H1 (cell line): Measurements from ENCODE around the gene SENP1. TPM values are rescaled to one million over a fixed set of nuclear protein-coding genes. Genes with fewer than 3 reads are reported as not detected.

Experiments used
- CTCF ChIA-PET: fragments of 300-600 bp; sonication (Branson Sonifier 250); formaldehyde crosslinking; loops from one replicate; lab custom pipeline; 2021; ENCODE audit not compliant: partially characterized antibody; lab: Charles Lee
- POLR2A ChIA-PET: fragments of 300-600 bp; sonication (Branson Sonifier 250); formaldehyde crosslinking; loops from one replicate; lab custom pipeline; 2021; ENCODE audit warnings: inconsistent platforms; ENCODE audit not compliant: partially characterized antibody; lab: Charles Lee
- DNase-seq, 2 experiments: peaks; one replicate each; pipeline versions ENCODE4 v3.0.0 to v3.0.0-alpha.2; 2010 to 2022; ENCODE audit warnings: low spot score in 2 of 2, low read depth in 1 of 2, mixed read lengths in 1 of 2
- FAIRE-seq: peaks from 2 replicates; lab custom pipeline; 2011; peaks lifted over from hg19 to GRCh38; lab: Jason Lieb, UNC
- H2AFZ ChIP-seq: 2 replicates; pipeline ENCODE4 v1.8.1; 2012; ENCODE audit warnings: low read length, inconsistent platforms
- H2AK5ac ChIP-seq: 2 replicates; pipeline ENCODE4 v1.6.1; 2013; ENCODE audit warnings: low read depth, low read length
- H2BK120ac ChIP-seq: replicated peaks from 2 replicates; pipeline ENCODE3; 2013; ENCODE audit warnings: low read depth, low read length, inconsistent platforms
- H2BK12ac ChIP-seq: 2 replicates; pipeline ENCODE4 v1.6.1; 2013; ENCODE audit warnings: low read depth, low read length
- H2BK15ac ChIP-seq: 2 replicates; pipeline ENCODE4 v1.6.1; 2013; ENCODE audit warnings: low read length
- H2BK20ac ChIP-seq: 2 replicates; pipeline ENCODE4 v1.6.1; 2013; ENCODE audit warnings: low read length
- H2BK5ac ChIP-seq: 2 replicates; pipeline ENCODE4 v1.6.1; 2013; ENCODE audit warnings: low read depth, low read length
- H3K14ac ChIP-seq: 2 replicates; pipeline ENCODE4 v1.6.1; 2013; ENCODE audit warnings: inconsistent platforms; ENCODE audit not compliant: insufficient read length
- H3K18ac ChIP-seq: 2 replicates; pipeline ENCODE4 v1.6.1; 2013; ENCODE audit warnings: low read length; ENCODE audit errors: extremely low read depth
- H3K23ac ChIP-seq: 2 replicates; pipeline ENCODE4 v1.6.1; 2013; ENCODE audit warnings: inconsistent platforms; ENCODE audit not compliant: insufficient read length
- H3K23me2 ChIP-seq: 2 replicates; pipeline ENCODE4 v1.6.1; 2013; ENCODE audit warnings: low read depth, low read length
- H3K27ac ChIP-seq: 2 replicates; pipeline ENCODE4 v1.6.1; 2011; ENCODE audit warnings: low read depth, low read length, inconsistent platforms
- H3K27me3 ChIP-seq, 4 experiments: replicated peaks in 1 of 4; 1 replicate in 1 of 4; 2 replicates in 3 of 4; pipeline versions ENCODE4 v1.6.1 to v1.8.1; 2011 to 2013; ENCODE audit warnings: low read length in 3 of 4, mild to moderate bottlenecking in 3 of 4, inconsistent platforms in 2 of 4, mixed read lengths in 2 of 4, moderate library complexity in 1 of 4; ENCODE audit not compliant: control insufficient read depth in 3 of 4, insufficient read depth in 3 of 4; ENCODE audit errors: extremely low read depth in 1 of 4
- H3K36me3 ChIP-seq, 4 experiments: 2 replicates each; pipeline versions ENCODE4 v1.6.1 to v1.8.1; 2011 to 2013; ENCODE audit warnings: mild to moderate bottlenecking in 4 of 4, low read length in 3 of 4, moderate library complexity in 2 of 4, control low read depth in 1 of 4, inconsistent platforms in 1 of 4; ENCODE audit not compliant: insufficient read depth in 4 of 4, control insufficient read depth in 2 of 4
- H3K4ac ChIP-seq: replicated peaks from 2 replicates; pipeline ENCODE3; 2013; ENCODE audit warnings: low read length, low read depth, mixed read lengths, inconsistent platforms; ENCODE audit not compliant: insufficient read length
- H3K4me1 ChIP-seq, 4 experiments: replicated peaks in 1 of 4; 1 replicate in 1 of 4; 2 replicates in 3 of 4; pipeline versions ENCODE4 v1.6.1 to v1.8.1; 2011 to 2013; ENCODE audit warnings: low read length in 3 of 4, inconsistent platforms in 2 of 4, mixed read lengths in 1 of 4; ENCODE audit not compliant: insufficient read depth in 4 of 4, control insufficient read depth in 3 of 4
- H3K4me2 ChIP-seq, 2 experiments: 2 replicates each; pipeline versions ENCODE4 v1.6.1 to v1.8.1; 2011 to 2013; ENCODE audit warnings: low read depth in 2 of 2, low read length in 2 of 2, control low read depth in 1 of 2, inconsistent platforms in 1 of 2, mild to moderate bottlenecking in 1 of 2; ENCODE audit not compliant: insufficient read depth in 1 of 2
- H3K4me3 ChIP-seq, 4 experiments: fragments of 200-600, 300-600 bp in 1 of 4; sonication (generic), shearing (Covaris generic), sonication (Bioruptor Twin) in 1 of 4; 2 replicates each; pipeline versions ENCODE4 v1.5.1 to v1.8.1; 2011 to 2016; ENCODE audit warnings: low read length in 4 of 4, low read depth in 3 of 4, control low read depth in 2 of 4, inconsistent platforms in 2 of 4, mild to moderate bottlenecking in 2 of 4, mixed read lengths in 1 of 4, moderate library complexity in 1 of 4; ENCODE audit not compliant: insufficient read depth in 2 of 4; ENCODE audit errors: extremely low read depth in 1 of 4
- H3K56ac ChIP-seq: replicated peaks from 2 replicates; pipeline ENCODE3; 2013; ENCODE audit warnings: low read depth, mild to moderate bottlenecking, mixed read lengths, low read length, inconsistent platforms; ENCODE audit not compliant: insufficient read length
- H3K79me1 ChIP-seq: 2 replicates; pipeline ENCODE4 v1.6.1; 2013; ENCODE audit warnings: low read depth, low read length, control low read depth
- H3K79me2 ChIP-seq, 2 experiments: 2 replicates each; pipeline versions ENCODE4 v1.6.1 to v1.8.1; 2012 to 2013; ENCODE audit warnings: low read length in 2 of 2, mild to moderate bottlenecking in 2 of 2, inconsistent platforms in 1 of 2; ENCODE audit not compliant: insufficient read depth in 2 of 2, control insufficient read depth in 1 of 2
- H3K9ac ChIP-seq, 4 experiments: replicated peaks in 1 of 4; 1 replicate in 1 of 4; 2 replicates in 3 of 4; pipeline versions ENCODE4 v1.6.1 to v1.8.1; 2011 to 2013; ENCODE audit warnings: low read depth in 3 of 4, low read length in 3 of 4, control low read depth in 2 of 4, mild to moderate bottlenecking in 2 of 4, moderate library complexity in 2 of 4, inconsistent platforms in 1 of 4; ENCODE audit errors: extremely low read depth in 1 of 4
- H3K9me3 ChIP-seq, 2 experiments: 2 replicates each; pipeline versions ENCODE4 v1.6.1 to v1.8.1; 2012 to 2013; ENCODE audit warnings: mild to moderate bottlenecking in 2 of 2, moderate library complexity in 2 of 2, control low read depth in 1 of 2, inconsistent platforms in 1 of 2, low read depth in 1 of 2, low read length in 1 of 2, mixed read lengths in 1 of 2; ENCODE audit not compliant: insufficient read depth in 2 of 2
- H4K20me1 ChIP-seq, 2 experiments: replicated peaks in 1 of 2; 2 replicates each; pipeline versions ENCODE3 to v1.8.1; 2011 to 2013; ENCODE audit warnings: inconsistent platforms in 2 of 2, low read length in 2 of 2, mild to moderate bottlenecking in 1 of 2; ENCODE audit not compliant: insufficient read depth in 2 of 2, control insufficient read depth in 1 of 2
- H4K5ac ChIP-seq: 2 replicates; pipeline ENCODE4 v1.6.1; 2013; ENCODE audit warnings: low read length, low read depth, mixed read lengths, inconsistent platforms; ENCODE audit not compliant: insufficient read length
- H4K8ac ChIP-seq: 2 replicates; pipeline ENCODE4 v1.8.0; 2013; ENCODE audit warnings: mild to moderate bottlenecking, moderate library complexity, low read length, inconsistent platforms; ENCODE audit not compliant: insufficient read depth; ENCODE audit errors: extremely low read depth
- H4K91ac ChIP-seq: replicated peaks from 2 replicates; pipeline ENCODE3; 2013; ENCODE audit warnings: low read length, mixed read lengths, inconsistent platforms; ENCODE audit not compliant: insufficient read length
- BACH1 ChIP-seq: IDR thresholded peaks from 2 replicates; pipeline ENCODE4 v1.6.1; 2012; ENCODE audit warnings: low read length, improper control_type of control experiment
- EP300 ChIP-seq, 2 experiments: IDR thresholded peaks; 1 replicate in 1 of 2; 2 replicates in 1 of 2; pipeline ENCODE4 v1.6.1; 2011 to 2012; ENCODE audit warnings: low read depth in 2 of 2, low read length in 2 of 2, mild to moderate bottlenecking in 2 of 2, borderline replicate concordance in 1 of 2, inconsistent platforms in 1 of 2, moderate library complexity in 1 of 2
- EZH2 ChIP-seq: fragments of 200-600 bp; sonication (generic); IDR thresholded peaks from 2 replicates; pipeline ENCODE4 v1.7.1; 2012; ENCODE audit warnings: low read depth, mild to moderate bottlenecking, moderate library complexity, low read length, inconsistent platforms; ENCODE audit not compliant: severe bottlenecking
- FOSL1 ChIP-seq: IDR thresholded peaks from 2 replicates; pipeline ENCODE4 v1.6.1; 2011; ENCODE audit warnings: mild to moderate bottlenecking, low read depth, low read length, moderate library complexity; ENCODE audit not compliant: insufficient read depth
- GTF2F1 ChIP-seq: IDR thresholded peaks from 2 replicates; pipeline ENCODE4 v1.6.1; 2012; ENCODE audit warnings: low read depth, low read length, improper control_type of control experiment, borderline replicate concordance
- HDAC6 ChIP-seq: IDR thresholded peaks from one replicate; pipeline ENCODE4 v1.7.1; 2012; ENCODE audit warnings: low read depth, mild to moderate bottlenecking, inconsistent platforms, low read length, moderate library complexity
- JUN ChIP-seq: IDR thresholded peaks from 2 replicates; pipeline ENCODE4 v1.6.1; 2011; ENCODE audit warnings: low read depth, mild to moderate bottlenecking, improper control_type of control experiment, low read length
- JUND ChIP-seq: IDR thresholded peaks from 2 replicates; pipeline ENCODE4 v1.6.1; 2011; ENCODE audit warnings: mild to moderate bottlenecking, improper control_type of control experiment, low read length
- KDM4A ChIP-seq: IDR thresholded peaks from one replicate; pipeline ENCODE4 v1.7.1; 2012; ENCODE audit warnings: low read depth, mild to moderate bottlenecking, moderate library complexity, low read length, inconsistent platforms; ENCODE audit not compliant: severe bottlenecking
- MAFK ChIP-seq: IDR thresholded peaks from 2 replicates; pipeline ENCODE4 v1.6.1; 2012; ENCODE audit warnings: low read depth, mild to moderate bottlenecking, improper control_type of control experiment, low read length
- RBBP5 ChIP-seq: IDR thresholded peaks from 2 replicates; pipeline ENCODE4 v1.7.1; 2012; ENCODE audit warnings: low read depth, mild to moderate bottlenecking, inconsistent platforms, low read length, moderate library complexity, borderline replicate concordance
- RXRA ChIP-seq: IDR thresholded peaks from 2 replicates; pipeline ENCODE4 v1.6.1; 2011; ENCODE audit warnings: low read depth, mild to moderate bottlenecking, low read length, moderate library complexity; ENCODE audit not compliant: insufficient read depth
- TAF1 ChIP-seq: IDR thresholded peaks from 2 replicates; pipeline ENCODE4 v1.6.1; 2011; ENCODE audit warnings: mild to moderate bottlenecking, low read depth, low read length
- TCF12 ChIP-seq: IDR thresholded peaks from 2 replicates; pipeline ENCODE4 v1.6.1; 2011; ENCODE audit warnings: low read depth, mild to moderate bottlenecking, low read length
- TEAD4 ChIP-seq: IDR thresholded peaks from 2 replicates; pipeline ENCODE4 v1.6.1; 2012; ENCODE audit warnings: low read depth, low read length, inconsistent platforms, mixed read lengths
- WGBS, 2 experiments: shearing (Covaris generic) in 1 of 2; methylation state at CpG; one replicate each; pipeline versions ENCODE4 v1.1.6 to v1.1.7; 2013 to 2015; ENCODE audit warnings: low lambda C conversion rate in 2 of 2, mixed read lengths in 2 of 2, inconsistent platforms in 1 of 2, low coverage in 1 of 2, missing lambda C conversion rate in 1 of 2; ENCODE audit not compliant: insufficient replicate concordance in 2 of 2, insufficient coverage in 1 of 2, insufficient read length in 1 of 2; ENCODE audit errors: extremely low coverage in 1 of 2, missing lambda C conversion rate in 1 of 2; 5-methylcytosine and 5-hydroxymethylcytosine counted together
- polyA plus RNA-seq, 7 experiments: library from polyadenylated mRNA; depleted of rRNA in 3 of 7; stranded (reverse) in 5 of 7; unstranded in 2 of 7; fragments of >200 nt in 5 of 7; fragments of 200-250 nt in 2 of 7; gene quantifications; 1 replicate in 5 of 7; 2 replicates in 1 of 7; 4 replicates in 1 of 7; pipeline versions ENCODE4 v1.2.1 to v1.2.3, GENCODE V29; 2011 to 2013; ENCODE audit warnings: missing spikeins in 2 of 7, mixed read lengths in 2 of 7
- total RNA-seq: library from RNA; stranded (reverse); fragmentation: NEBNext Ultra II Directional; extraction: Animal tissue kit (Norgen Biotek cat#: 25700); gene quantifications from 2 replicates; pipeline ENCODE4 v1.2.1, GENCODE V29; 2021

Gene SENP1
- total and polyA plus RNA-seq, 2 of the 8 experiments (the other 6 are each of a cell fraction or from before 2014, with no cell fraction given) = 14.2 to 31.5 TPM

GRCh38 chr12:47999816-48000215 is 106.1 kb downstream of the SENP1 start:
- Histone ChIP-seq H4K5ac (no peak overlapping the region), H2BK15ac (no peak overlapping the region), H3K9me3 (no peaks in the 10 kb centered on the region), H3K18ac (no peak overlapping the region), H3K27ac (no peak overlapping the region), H3K9ac (no peak overlapping the region), H3K23me2 (peaks cover 18% of the 10 kb centered on the region), H3K4me1 (peaks cover 20 to 23% (median 21%) of the 10 kb centered on the region in 4 experiments), H2BK5ac (no peak overlapping the region), H3K36me3 (no peaks in the 10 kb centered on the region), H2AK5ac (no peak overlapping the region), H3K23ac (no peak overlapping the region), H3K56ac (no peak overlapping the region), H2BK120ac (no peak overlapping the region), H3K4me3 (no peak overlapping the region), H3K4ac (no peak overlapping the region), H3K79me2 (no peaks in the 10 kb centered on the region), H3K14ac (no peak overlapping the region), H3K79me1 (no peaks in the 10 kb centered on the region; the same call in 1 of the 2 replicates), H3K27me3 (peaks cover 42 to 94% (median 85%) of the 10 kb centered on the region in 4 experiments), H4K20me1 (peaks cover 5 to 17% of the 10 kb centered on the region in 2 experiments), H2BK12ac (no peak overlapping the region), H3K4me2 (no peak overlapping the region; a peak in 1 of 4 replicates), H2AFZ (no peak overlapping the region), H4K8ac (no peak overlapping the region), H2BK20ac (no peak overlapping the region), H4K91ac (no peak overlapping the region)
- 69% methylated on average over 9 of the region's 9 CpGs; no CpG with 5 or more reads in 1 of the 2 experiments for WGBS, 2 experiments
- CTCF ChIA-PET = interaction anchor here (1.1 to 1.4 kb wide), 4 partner anchors 9 to 36 kb away, joined by 3 to 10 read pairs (median 4); no protein-coding TSS in a partner anchor
- DNase-seq = no peak
- FAIRE-seq = no peak
- POLR2A ChIA-PET = interaction anchor here (0.6 to 1.2 kb wide), 2 partner anchors 9 to 122 kb away, joined by 3 read pairs; no protein-coding TSS in a partner anchor
- TF ChIP-seq MAFK = no peak
- no peak for TF ChIP-seq GTF2F1
- no peak for TF ChIP-seq EP300 (IDR thresholded peaks at IDR 0.05; ENCODE audit: borderline replicate concordance in 1 of 2, low read depth in 2 of 2, low read length in 2 of 2)
- no peak for TF ChIP-seq TCF12
- no peak for TF ChIP-seq JUN
- TF ChIP-seq FOSL1 = no peak
- TF ChIP-seq TEAD4 = no peak
- no peak for TF ChIP-seq HDAC6
- no peak for TF ChIP-seq BACH1
- no peak for TF ChIP-seq RBBP5
- no peak for TF ChIP-seq TAF1
- no peak for TF ChIP-seq EZH2
- no peak for TF ChIP-seq RXRA
- no peak for TF ChIP-seq JUND
- TF ChIP-seq KDM4A = no peak
